ENCODE results near the gene OR5V1.

The OR5V1 gene

GRCh38 chr6:29399525-29399924, 30.9 kb upstream of the OR5V1 start:
- Histone ChIP-seq H3K4me1 (ENCODE audit: insufficient read depth, low read length, severe bottlenecking) (no peaks in the 10 kb centered on the region), H3K9me2 (ENCODE audit: low read depth, low read length) (no peaks in the 10 kb centered on the region), H3F3A (ENCODE audit: insufficient read depth, low read length) (no peaks in the 10 kb centered on the region), H3K4me2 (ENCODE audit: low read length) (no peak overlapping the region), H3K4me3 (ENCODE audit: low read depth, low read length, poor library complexity, severe bottlenecking) (no peak overlapping the region), H3K27me3 (ENCODE audit: insufficient read depth, low read length) (no peaks in the 10 kb centered on the region), H3K79me2 (ENCODE audit: insufficient read depth, low read length) (no peaks in the 10 kb centered on the region), H3K9ac (ENCODE audit: low read length) (no peak overlapping the region), H2AFZ (ENCODE audit: low read length) (no peak overlapping the region), H3K36me3 (ENCODE audit: insufficient read depth, low read length) (no peaks in the 10 kb centered on the region), H3K27ac (ENCODE audit: low read depth, low read length, poor library complexity, severe bottlenecking) (no peak overlapping the region), H3K9me3 (ENCODE audit: low read length) (no peaks in the 10 kb centered on the region), H4K20me1 (ENCODE audit: insufficient read depth, low read length) (no peaks in the 10 kb centered on the region)
- TF ChIP-seq CTCF (IDR thresholded peaks at IDR 0.05; ENCODE audit: low read length) (no peak), EZH2 (IDR thresholded peaks at IDR 0.05; ENCODE audit: borderline replicate concordance, low read length) (no peak)

- H3K27me3 ChIP-seq (ENCODE audit: insufficient read depth, low read length), result no peaks in the 10 kb centered on the region
Measured at GRCh38 chr6:29395331-29395730, 26.7 kb upstream of the OR5V1 start, which contains the start of gene OR12D2. Gene OR12D2 (plus strand): TSS chr6:29395631. CDS start chr6:29396700, 1,069 bp downstream.

GRCh38 chr6:29388533-29388932, 19.9 kb upstream of the OR5V1 start:
- H4K20me1 ChIP-seq (ENCODE audit: insufficient read depth, low read length), result no peaks in the 10 kb centered on the region
- TF ChIP-seq EZH2 (IDR thresholded peaks at IDR 0.05; ENCODE audit: borderline replicate concordance, low read length) (no peak), CTCF (IDR thresholded peaks at IDR 0.05; ENCODE audit: low read length) (no peak)
- no peak overlapping the region for H3K27ac ChIP-seq (ENCODE audit: low read depth, low read length, poor library complexity, severe bottlenecking)
- H3K9me2 ChIP-seq (ENCODE audit: low read depth, low read length), result no peaks in the 10 kb centered on the region
- H3K4me1 ChIP-seq (ENCODE audit: insufficient read depth, low read length, severe bottlenecking), result no peaks in the 10 kb centered on the region
- no peaks in the 10 kb centered on the region for H3K36me3 ChIP-seq (ENCODE audit: insufficient read depth, low read length)
- H3F3A ChIP-seq (ENCODE audit: insufficient read depth, low read length), result no peaks in the 10 kb centered on the region
- no peak overlapping the region for H2AFZ ChIP-seq (ENCODE audit: low read length)
- H3K79me2 ChIP-seq (ENCODE audit: insufficient read depth, low read length), result no peaks in the 10 kb centered on the region
- H3K4me3 ChIP-seq (ENCODE audit: low read depth, low read length, poor library complexity, severe bottlenecking), result no peak overlapping the region
- no peaks in the 10 kb centered on the region for H3K27me3 ChIP-seq (ENCODE audit: insufficient read depth, low read length)
- H3K4me2 ChIP-seq (ENCODE audit: low read length), result no peak overlapping the region
- no peaks in the 10 kb centered on the region for H3K9me3 ChIP-seq (ENCODE audit: low read length)
- H3K9ac ChIP-seq (ENCODE audit: low read length), result no peak overlapping the region

More at GRCh38 chr6:29395331-29395730, 26.7 kb upstream of the OR5V1 start, which contains the start of gene OR12D2:
- no peaks in the 10 kb centered on the region for H3K4me1 ChIP-seq (ENCODE audit: insufficient read depth, low read length, severe bottlenecking)
- H3K9me3 ChIP-seq (ENCODE audit: low read length), result no peaks in the 10 kb centered on the region
- no peak within 1 kb of the TSS for H3K9ac ChIP-seq (ENCODE audit: low read length)
- H2AFZ ChIP-seq (ENCODE audit: low read length), result no peak within 1 kb of the TSS
- H3F3A ChIP-seq (ENCODE audit: insufficient read depth, low read length), result no peaks in the 10 kb centered on the region
- no peak within 1 kb of the TSS for H3K4me2 ChIP-seq (ENCODE audit: low read length)
- H4K20me1 ChIP-seq (ENCODE audit: insufficient read depth, low read length), result no peaks in the 10 kb centered on the region
- H3K9me2 ChIP-seq (ENCODE audit: low read depth, low read length), result no peaks in the 10 kb centered on the region
- TF ChIP-seq EZH2 (IDR thresholded peaks at IDR 0.05; ENCODE audit: borderline replicate concordance, low read length) (no peak), CTCF (IDR thresholded peaks at IDR 0.05; ENCODE audit: low read length) (no peak)
- no peak within 1 kb of the TSS for H3K27ac ChIP-seq (ENCODE audit: low read depth, low read length, poor library complexity, severe bottlenecking)
- no peaks in the 10 kb centered on the region for H3K36me3 ChIP-seq (ENCODE audit: insufficient read depth, low read length)
- H3K79me2 ChIP-seq (ENCODE audit: insufficient read depth, low read length), result no peaks in the 10 kb centered on the region
- H3K4me3 ChIP-seq (ENCODE audit: low read depth, low read length, poor library complexity, severe bottlenecking), result no peak within 1 kb of the TSS
